Transverse colon (tissue), 4 donors: ENCODE data around the gene SENP7. TPM values are rescaled to one million over a fixed set of nuclear protein-coding genes. Genes with fewer than 3 reads are reported as not detected.

ENCODE experiments used
- DNase-seq: peaks from one replicate; pipeline ENCODE4 v3.0.0-alpha.2; 2019
- H3K27ac ChIP-seq, 4 donors: fragments of 200-600 bp; sonication (generic); 2 replicates each; pipeline ENCODE4 v1.5.1; 2016 to 2018; ENCODE audit warnings: inconsistent platforms in 4 of 4
- H3K27me3 ChIP-seq: fragments of 200-600 bp; sonication (generic); 2 replicates; pipeline ENCODE4 v1.5.1; 2017; ENCODE audit warnings: inconsistent platforms
- H3K36me3 ChIP-seq, 4 donors: fragments of 200-600 bp; sonication (generic); 2 replicates each; pipeline ENCODE4 v1.5.1; 2017 to 2019; ENCODE audit warnings: inconsistent platforms in 4 of 4
- H3K4me1 ChIP-seq, 4 donors: fragments of 200-600 bp; sonication (generic); 2 replicates each; pipeline ENCODE4 v1.5.1; 2017 to 2020; ENCODE audit warnings: inconsistent platforms in 4 of 4
- H3K4me3 ChIP-seq, 4 donors: fragments of 200-600 bp; sonication (generic); 1 replicate in 1 of 4; 2 replicates in 3 of 4; pipeline versions ENCODE4 v1.5.1 to v1.6.1; 2017 to 2019; ENCODE audit warnings: inconsistent platforms in 4 of 4
- H3K9me3 ChIP-seq, 2 donors: fragments of 200-600 bp; sonication (generic); 2 replicates each; pipeline ENCODE4 v1.5.1; 2017 to 2019; ENCODE audit warnings: inconsistent platforms in 2 of 2
- CTCF ChIP-seq, 5 experiments: fragments of 200-600 bp in 3 of 5; fragments of 450-650 bp in 2 of 5; sonication (generic) in 3 of 5; IDR thresholded peaks; 1 replicate in 2 of 5; 2 replicates in 3 of 5; pipeline ENCODE4 v1.5.1; 2016 to 2017; ENCODE audit warnings: antibody characterized with exemption in 5 of 5, inconsistent platforms in 3 of 5, mild to moderate bottlenecking in 2 of 5, moderate library complexity in 1 of 5
- EP300 ChIP-seq: sonication (generic); formaldehyde crosslinking; IDR thresholded peaks from one replicate; pipeline ENCODE4 v1.6.1; 2017; ENCODE audit warnings: antibody characterized with exemption, low read depth
- POLR2A ChIP-seq: fragments of 450-650 bp; IDR thresholded peaks from one replicate; pipeline ENCODE4 v1.6.1; 2016; ENCODE audit warnings: antibody characterized with exemption, mild to moderate bottlenecking, moderate library complexity
- POLR2AphosphoS5 ChIP-seq, 3 donors: sonication (generic); formaldehyde crosslinking; IDR thresholded peaks; one replicate each; pipeline ENCODE4 v1.6.1; 2016; ENCODE audit warnings: antibody characterized with exemption in 3 of 3
- WGBS, 2 donors: methylation state at CpG; one replicate each; pipeline ENCODE4 v1.1.5; 2018; ENCODE audit warnings: low coverage in 1 of 2; 5-methylcytosine and 5-hydroxymethylcytosine counted together
- in situ Hi-C, 4 donors: fragments of 200-750 bp; cut with MboI; loops; one replicate each; pipeline versions ENCODE4 v1.15.0 to v1.15.1; 2017; ENCODE audit warnings: low sequenced_read_pairs in 3 of 4, low pct_ligation_motif_present in 1 of 4, low pct_unique_long_range_greater_than_20kb in 1 of 4
- intact Hi-C: fragments of 100-400 bp; cut with DNase I; formaldehyde crosslinking; loops from one replicate; pipeline ENCODE4 v1.15.1; 2023; ENCODE audit warnings: low total_unique reads
- total RNA-seq, 4 donors: library from RNA; depleted of rRNA; stranded (reverse); fragments of >200 nt; gene quantifications; one replicate each; pipeline ENCODE4 v1.1.0, GENCODE V29; 2016

SENP7 gene
- total RNA-seq, 4 donors from 2014 or later: 11.9 to 26.2 (median 20.3) TPM

GRCh38 chr3:101288294-101288693 is 224.7 kb downstream of the SENP7 start:
- DNase-seq: no peak
- WGBS, 2 donors: 71 to 83% methylated on average over 2 of the region's 2 CpGs
- intact Hi-C loops: no loop called here
- Histone ChIP-seq H3K4me3 (no peak overlapping the region), H3K9me3 (no peaks in the 10 kb centered on the region), H3K27me3 (no peaks in the 10 kb centered on the region), H3K4me1 (no peaks in the 10 kb centered on the region), H3K36me3 (no peaks in the 10 kb centered on the region), H3K27ac (no peak overlapping the region)
- TF ChIP-seq EP300 (no peak), POLR2A (no peak), CTCF (IDR thresholded peaks at IDR 0.05) (no peak), POLR2AphosphoS5 (IDR thresholded peaks at IDR 0.05) (no peak)
- in situ Hi-C loops: no loop called here

GRCh38 chr3:101284757-101285156 is 228.3 kb downstream of the SENP7 start:
- H3K4me3 ChIP-seq: no peak overlapping the region
- H3K4me1 ChIP-seq: no peaks in the 10 kb centered on the region
- in situ Hi-C loops: no loop called here
- intact Hi-C loops: no loop called here
- no peaks in the 10 kb centered on the region for H3K36me3 ChIP-seq
- no peaks in the 10 kb centered on the region for H3K27me3 ChIP-seq
- 67 to 77% methylated on average over 1 of the region's 1 CpG for WGBS, 2 donors
- H3K27ac ChIP-seq: no peak overlapping the region
- no peaks in the 10 kb centered on the region for H3K9me3 ChIP-seq
- no peak for TF ChIP-seq CTCF (IDR thresholded peaks at IDR 0.05)
- no peak for TF ChIP-seq EP300
- TF ChIP-seq POLR2A: no peak
- no peak for TF ChIP-seq POLR2AphosphoS5 (IDR thresholded peaks at IDR 0.05)
- DNase-seq: no peak

GRCh38 chr3:101281521-101282030 is 231.4 kb downstream of the SENP7 start:
- DNase-seq: no peak
- in situ Hi-C loops: no loop called here
- H3K27ac ChIP-seq: no peak overlapping the region

GRCh38 chr3:101279765-101280385 is 233.1 kb downstream of the SENP7 start:
- Histone ChIP-seq H3K9me3 (no peaks in the 10 kb centered on the region), H3K27me3 (no peaks in the 10 kb centered on the region), H3K36me3 (no peaks in the 10 kb centered on the region), H3K27ac (no peak overlapping the region), H3K4me1 (no peaks in the 10 kb centered on the region), H3K4me3 (no peak overlapping the region)
- in situ Hi-C loops: no loop called here
- DNase-seq: no peak
- intact Hi-C loops: no loop called here
- 88 to 94% methylated on average over 1 of the region's 1 CpG for WGBS, 2 donors
- no peak for TF ChIP-seq CTCF (IDR thresholded peaks at IDR 0.05)
- no peak for TF ChIP-seq POLR2A
- no peak for TF ChIP-seq EP300
- TF ChIP-seq POLR2AphosphoS5 (IDR thresholded peaks at IDR 0.05): no peak

More at GRCh38 chr3:101281521-101282030, 231.4 kb downstream of the SENP7 start:
- Histone ChIP-seq H3K9me3 (no peaks in the 10 kb centered on the region), H3K4me3 (no peak overlapping the region), H3K36me3 (no peaks in the 10 kb centered on the region), H3K4me1 (no peaks in the 10 kb centered on the region), H3K27me3 (no peaks in the 10 kb centered on the region)
- 75 to 78% methylated on average over 3 of the region's 3 CpGs for WGBS, 2 donors
- intact Hi-C loops: no loop called here
- no peak for TF ChIP-seq CTCF (IDR thresholded peaks at IDR 0.05)
- TF ChIP-seq EP300: no peak
- no peak for TF ChIP-seq POLR2AphosphoS5 (IDR thresholded peaks at IDR 0.05)
- TF ChIP-seq POLR2A: no peak
